GM21526 (cell line): ENCODE data around the gene CCDC71.

Experiments
- ATAC-seq: cut with Tn5 transposase; IDR thresholded peaks from one replicate; pipeline ENCODE4 v1.9.1; 2021; ENCODE audit warnings: moderate library complexity; ENCODE audit not compliant: unreplicated experiment, low FRiP score

Gene CCDC71

DNA sequence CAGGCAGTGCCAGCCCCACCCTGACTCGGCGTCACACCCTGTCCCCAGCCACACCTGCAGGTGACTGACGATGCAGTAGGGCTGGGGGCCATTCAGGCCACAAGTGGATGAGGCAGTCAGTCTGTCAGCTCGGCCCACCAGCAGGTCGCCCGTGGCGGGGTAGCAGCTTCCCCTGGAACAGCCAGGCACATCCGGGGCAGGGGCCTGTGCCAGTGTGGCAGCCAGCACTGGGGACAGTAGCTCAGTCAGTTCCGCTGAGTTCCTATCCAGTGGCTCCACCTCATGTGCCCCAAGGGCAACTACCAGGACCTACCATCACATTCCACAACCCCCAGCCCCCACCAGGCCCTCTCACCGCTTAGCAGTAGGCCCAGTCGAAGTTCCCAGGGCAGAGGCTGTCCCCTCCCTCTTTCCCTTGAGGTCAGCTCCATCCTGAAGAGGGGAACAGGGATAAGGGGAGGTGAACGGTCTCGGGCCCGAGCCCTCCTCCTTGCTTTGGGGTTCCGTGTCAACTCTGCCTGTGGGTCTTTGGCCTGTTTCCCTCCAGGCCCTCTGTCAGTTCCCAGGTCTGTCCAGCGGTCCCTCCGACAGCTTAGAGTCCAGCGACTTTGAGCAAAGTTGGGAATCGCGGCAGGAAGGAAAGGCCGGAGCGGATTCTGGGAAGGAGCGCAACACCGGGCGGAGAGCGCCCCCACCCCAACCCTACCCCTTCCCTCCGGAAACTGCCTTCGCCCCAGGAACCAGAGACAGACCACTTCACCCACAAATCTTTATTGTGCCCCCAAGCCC, 33.5 kb downstream of the CCDC71 start, which contains the start of gene LAMB2:
LAMB2 (minus strand) TSS at position 614 of the 789 bp plus-strand sequence; CDS start at position 431, 183 bp downstream.
- no peak for ATAC-seq

DNA sequence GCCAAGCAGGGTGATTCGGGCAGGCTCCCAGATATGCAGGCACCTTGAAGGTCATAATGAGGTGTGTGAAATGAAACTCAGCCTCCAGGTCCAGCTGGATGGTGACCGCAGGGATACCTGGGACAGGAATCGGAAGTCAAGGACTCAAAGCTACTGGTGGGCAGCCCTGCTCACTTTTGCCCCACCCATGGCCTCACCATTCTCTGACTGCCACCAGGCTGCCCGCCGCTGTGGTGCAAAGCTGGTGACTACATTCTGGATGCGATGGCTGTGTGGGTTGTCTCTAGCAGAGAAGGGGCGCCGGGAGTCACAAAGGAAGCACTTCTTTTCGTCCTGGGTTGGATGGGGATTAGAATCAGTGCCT, 34.1 kb downstream of the CCDC71 start:
- no peak for ATAC-seq

DNA sequence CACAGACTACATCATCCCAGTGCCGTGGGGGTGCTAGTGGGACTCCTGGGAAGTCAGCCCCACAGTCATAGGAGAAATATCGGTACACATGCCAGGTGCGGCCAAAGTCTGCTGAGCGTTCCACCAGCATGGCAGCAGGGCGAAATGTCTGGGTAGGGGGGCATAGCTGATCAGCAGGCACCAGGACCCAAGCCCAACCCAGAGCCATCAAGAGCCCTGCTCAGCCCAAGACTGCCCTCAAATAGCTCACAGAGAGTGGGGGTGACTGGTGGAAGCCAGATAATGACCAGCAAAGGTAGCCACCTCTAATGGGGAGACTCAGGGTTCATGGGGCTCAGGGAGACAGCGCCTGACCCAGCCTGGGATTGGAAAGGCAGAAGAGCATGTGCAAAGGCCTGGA, 34.6 kb downstream of the CCDC71 start:
- no peak for ATAC-seq

DNA sequence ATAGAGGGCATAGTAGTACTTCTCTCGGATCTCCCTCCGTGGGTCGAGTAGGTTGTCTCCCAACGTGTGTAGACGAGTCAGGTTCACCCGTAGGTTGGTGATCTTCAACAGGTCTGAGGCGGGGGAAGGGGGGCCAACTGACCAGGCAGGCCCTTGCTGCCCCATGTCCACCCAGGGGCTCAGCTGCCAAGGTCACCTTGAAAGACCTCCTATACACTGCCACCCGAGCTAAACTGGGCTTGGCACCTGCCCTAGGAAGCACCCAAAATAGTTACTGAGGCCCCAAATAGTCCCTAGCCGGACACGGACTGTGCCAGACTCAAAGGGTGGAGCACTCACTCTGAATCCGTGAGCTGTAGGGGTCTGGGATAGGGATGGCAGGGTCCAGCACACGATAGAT, 35.1 kb downstream of the CCDC71 start:
- ATAC-seq, result no peak

DNA sequence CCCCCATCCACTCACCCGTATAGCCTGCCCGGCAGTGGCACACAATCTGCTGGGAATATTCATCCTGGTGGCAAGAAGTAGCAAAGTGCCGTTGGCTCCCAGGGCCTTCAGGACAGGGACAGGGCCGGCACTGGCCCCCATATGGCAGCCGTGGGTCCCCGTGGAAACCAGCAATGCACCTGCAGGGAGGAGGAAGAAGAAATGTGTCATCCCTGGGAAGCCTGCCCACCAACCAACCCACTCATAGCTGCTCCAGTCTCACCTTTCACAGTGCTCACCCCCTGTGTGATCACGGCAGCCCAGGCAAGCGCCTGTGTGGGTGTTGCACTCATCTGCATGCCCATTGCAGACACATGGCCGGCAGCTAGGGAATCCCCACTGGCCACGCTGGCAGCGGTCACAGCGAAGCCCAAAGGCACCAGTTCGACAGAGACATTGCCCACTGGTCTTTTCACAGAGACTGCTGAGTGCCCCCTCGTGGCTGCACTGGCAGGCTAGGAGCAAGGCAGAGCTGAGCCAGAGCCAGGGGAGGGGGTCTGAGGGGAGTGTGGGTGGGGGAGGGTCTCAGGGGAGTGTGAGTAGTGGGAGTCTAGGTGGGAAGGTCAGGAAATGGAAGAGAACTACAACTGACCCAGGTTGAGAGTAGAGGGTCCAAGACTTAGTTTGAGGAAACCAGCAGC, 41.0 kb downstream of the CCDC71 start:
- no peak for ATAC-seq

DNA sequence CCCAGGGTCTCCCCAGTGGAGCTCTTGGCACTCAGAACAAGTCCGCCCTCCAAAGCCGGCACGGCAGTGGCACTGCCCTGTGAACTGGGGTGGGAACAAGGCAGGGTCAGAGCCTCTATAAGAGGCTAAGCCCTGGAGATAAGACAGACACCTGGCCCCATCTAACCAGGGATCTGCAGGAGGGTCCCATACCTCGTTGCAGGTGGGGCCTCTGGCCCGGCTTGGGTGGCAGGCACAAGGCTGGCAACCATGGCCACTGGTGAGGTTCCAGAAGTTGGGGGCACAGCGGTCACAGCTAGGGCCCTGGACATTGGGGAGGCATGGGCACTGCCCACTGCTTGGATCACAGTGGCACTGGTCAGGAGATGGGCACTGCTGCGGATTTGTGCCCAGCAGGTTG, 41.9 kb downstream of the CCDC71 start:
- ATAC-seq, result no peak

DNA sequence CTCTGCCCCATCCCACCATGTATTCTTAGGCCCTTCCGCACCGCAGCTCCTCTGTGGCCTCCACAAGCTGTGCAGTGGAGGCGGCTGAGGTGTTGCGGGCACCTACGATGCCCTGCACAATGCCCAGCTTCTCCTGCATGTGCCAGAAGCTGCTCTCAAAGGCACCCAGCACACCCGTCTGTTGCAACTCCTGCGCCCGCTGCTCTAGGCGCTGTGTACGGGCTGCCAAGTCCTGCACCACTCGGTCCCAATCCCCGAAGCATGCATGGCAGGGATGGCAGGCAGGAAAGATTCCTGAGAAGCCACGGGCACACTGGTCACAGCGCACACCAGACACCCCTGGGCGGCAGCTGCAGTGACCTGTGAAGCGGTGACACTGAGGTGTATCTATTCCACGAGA, 42.4 kb downstream of the CCDC71 start:
- no peak for ATAC-seq

DNA sequence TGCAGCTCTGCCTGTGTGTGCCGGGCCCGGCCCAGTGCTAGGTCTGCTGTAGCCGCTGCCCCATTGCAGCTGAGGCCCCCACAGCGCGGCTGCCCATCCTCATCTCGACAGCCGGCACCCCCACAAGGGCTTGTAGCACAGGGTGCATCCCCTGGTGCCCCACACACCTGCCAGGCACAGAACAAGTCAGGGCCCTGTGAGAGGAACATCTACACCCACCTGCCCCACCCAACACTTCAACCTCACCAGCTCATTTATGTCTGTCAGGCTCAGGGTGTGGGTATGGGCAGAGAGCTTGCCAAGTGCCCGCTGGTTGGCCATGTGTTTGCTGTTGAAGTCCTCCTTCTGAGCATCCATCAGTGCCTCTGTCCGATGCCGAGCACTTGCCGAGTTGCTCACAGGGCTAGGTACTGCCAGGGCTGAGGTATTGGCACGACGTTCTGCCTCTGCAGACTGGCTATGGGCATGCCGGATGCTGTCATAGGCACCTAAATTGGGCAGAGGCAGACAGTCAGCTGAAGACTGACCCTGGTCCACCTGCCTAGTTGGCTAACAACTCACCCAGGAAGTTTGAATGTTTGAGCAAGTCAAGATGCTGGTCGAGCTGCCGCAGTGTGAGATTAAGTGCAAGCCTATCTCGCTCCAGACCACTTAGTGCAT, 43.1 kb downstream of the CCDC71 start:
- no peak for ATAC-seq

DNA sequence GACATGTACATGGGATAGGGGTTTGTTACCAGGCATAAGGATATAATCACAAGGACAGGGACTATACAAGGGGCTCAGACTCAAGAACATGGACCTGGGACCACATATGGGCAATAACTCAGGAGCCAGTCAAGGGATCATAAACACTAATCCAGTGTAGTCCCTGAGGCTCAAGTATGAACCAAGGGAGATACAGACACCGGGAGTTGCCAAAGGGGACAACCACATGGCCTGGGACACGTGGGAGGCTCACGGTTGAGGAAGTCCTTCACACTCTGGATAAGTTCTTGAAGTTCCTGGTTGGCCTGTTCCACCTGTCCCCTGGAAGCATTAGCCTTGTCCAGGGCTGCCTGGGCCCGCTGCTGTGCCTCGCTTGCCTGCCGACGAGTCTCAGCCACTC, 43.7 kb downstream of the CCDC71 start:
- ATAC-seq, result no peak

DNA sequence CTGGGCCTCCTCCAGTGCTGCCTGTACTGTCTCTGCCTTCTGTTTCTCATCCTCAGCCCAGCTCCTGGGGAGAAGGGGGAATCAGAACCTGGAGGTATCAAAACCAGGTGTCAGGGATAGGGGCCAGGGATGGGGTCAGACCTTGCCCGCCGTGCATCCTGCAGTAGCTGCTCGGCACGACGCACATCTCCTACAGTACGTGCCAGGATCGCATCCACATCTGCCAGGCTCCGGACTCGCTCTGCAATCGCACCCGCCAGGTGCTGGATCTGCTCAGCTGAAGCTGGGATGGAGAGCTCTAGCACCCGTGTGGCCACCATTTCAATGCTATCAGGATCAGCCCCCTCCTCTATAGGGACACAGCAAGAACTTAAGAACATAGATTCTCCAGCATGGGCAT, 44.1 kb downstream of the CCDC71 start:
- ATAC-seq, result no peak

DNA sequence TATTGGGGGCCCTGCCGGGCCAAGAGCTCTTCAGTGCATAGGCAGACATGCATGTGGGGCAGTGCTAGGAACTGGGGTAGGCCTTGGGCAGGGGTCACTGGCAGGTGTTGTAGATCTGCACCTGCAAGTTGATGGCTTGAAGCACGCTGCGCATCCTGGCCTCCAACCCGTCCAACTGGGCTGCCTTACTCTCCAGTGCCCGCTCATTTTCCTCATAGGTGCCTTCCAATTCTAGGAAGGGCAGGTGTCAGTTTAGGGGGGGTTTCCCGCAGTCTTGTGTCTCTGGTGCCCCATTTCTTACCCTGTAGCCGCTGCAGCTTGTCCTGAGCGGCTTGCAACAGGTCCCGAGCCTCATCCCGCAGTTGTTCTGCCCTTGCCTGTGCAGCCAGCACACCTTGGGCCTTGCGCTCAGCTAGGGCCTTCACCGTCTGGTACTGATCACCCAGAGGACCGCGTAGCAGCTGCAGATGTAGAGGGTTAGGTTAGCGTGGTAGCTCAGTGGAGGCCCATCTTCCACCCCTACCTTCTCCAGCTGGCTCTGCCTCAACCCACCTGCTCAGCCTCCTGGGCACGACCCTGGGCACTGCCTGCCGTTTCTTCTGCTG, 44.9 kb downstream of the CCDC71 start:
- peak; percentile 2 for ATAC-seq

DNA sequence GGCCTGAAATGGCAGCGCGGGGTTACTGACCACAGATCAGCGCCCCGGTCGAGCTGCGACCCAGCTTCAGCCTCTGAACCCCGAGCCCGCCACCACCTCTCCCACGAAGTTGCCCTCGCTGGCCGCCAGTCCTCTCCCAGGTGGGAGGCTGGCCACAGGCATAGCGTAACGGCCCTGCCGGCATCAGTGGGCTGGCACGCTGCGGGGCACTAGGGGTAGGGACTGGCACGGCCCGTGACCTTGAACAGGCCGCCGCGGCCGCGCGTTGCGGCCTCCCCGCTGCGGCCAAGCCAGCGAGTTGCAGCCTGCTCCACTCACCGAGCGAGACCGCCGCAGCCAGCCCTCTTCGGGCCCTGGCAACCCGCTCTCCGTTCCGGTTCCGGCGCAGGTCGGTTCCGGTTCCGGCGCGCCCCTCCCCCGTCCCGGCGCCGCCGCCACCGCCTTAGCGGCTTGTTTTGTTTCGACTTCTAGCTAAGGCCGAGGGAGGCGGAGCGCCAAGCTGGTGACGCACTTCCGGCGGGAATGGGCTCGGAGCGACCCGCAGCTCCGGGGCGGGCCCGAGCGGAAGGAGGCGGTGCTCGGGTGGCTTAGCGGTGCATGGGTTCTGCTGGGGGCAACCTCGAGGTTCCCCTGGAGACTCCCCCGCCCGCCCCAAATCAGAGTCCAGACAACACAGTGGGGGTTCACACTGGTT, 45.5 kb downstream of the CCDC71 start, which contains the start of gene USP19:
USP19 (minus strand) TSS at position 386 of the 694 bp plus-strand sequence. CDS start 1,678 bp downstream, outside the sequence.
- ATAC-seq, result peak; percentile 78

DNA sequence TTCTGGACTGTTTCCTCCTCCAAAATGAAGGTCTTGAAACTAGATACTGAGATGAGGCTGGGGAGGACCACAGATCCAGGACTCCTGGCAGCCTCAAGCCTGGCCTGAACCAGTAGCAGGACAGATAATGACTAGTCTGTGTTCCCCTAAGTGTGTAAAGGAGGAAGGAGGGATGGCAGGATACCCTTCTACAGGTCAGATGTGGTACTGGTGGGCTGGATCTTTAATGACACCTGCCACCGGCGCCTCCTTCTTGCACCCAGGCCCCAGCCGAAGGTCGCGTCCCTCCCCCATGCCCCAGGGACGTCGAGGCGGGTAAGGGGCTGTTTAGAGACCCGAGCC, 46.1 kb downstream of the CCDC71 start:
- no peak for ATAC-seq

DNA sequence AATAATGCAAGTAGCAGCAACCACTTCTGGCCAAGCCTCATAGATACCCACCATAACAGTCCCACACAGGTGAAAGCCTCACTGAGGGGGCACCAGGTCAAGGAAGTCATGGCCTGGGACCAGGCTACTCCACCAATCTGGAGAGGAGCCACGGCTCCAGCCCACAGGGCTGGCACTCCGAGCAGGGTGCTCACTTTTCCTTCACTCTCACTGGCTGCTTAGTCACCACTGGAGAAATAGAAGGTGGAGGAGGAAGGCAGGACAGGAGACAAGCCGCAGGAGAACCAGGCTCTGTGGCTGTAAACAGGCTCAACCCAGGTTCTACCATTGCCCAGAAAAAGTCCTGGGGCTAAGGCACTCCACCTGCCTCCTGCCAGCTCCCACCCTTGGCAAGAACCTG, 46.7 kb downstream of the CCDC71 start:
- ATAC-seq, result no peak

DNA sequence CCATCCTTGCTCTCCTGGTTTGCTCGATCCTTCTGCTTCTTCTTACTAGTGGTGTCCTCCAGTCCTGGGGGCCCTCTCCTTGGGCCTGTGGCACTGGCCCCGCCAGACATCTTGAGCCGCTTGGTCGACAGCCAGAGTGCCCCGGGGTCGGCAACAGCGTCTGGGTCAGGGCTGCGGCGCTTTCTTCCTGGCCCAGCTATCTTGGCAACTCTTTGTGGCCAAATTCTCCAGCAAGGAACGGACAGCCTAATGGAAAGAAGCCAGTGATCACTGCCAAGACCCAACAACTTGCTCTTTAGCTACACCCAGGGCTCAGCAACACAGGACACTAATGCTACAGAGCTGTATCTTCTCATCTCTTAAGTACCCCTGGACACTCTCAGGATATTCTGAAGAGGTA, 47.1 kb downstream of the CCDC71 start:
- ATAC-seq, result no peak
